NCI-H1092 (cell line): Measurements from ENCODE around the gene RAB18.
"Not testable (repeated sequence)": the region's sequence is repeated elsewhere in the genome, so short reads cannot be mapped to it uniquely, and the experiment has no call there.

ENCODE experiments used
- DNase-seq: peaks from one replicate; lab custom pipeline; 2025; lab: John Stamatoyannopoulos, UW

Gene RAB18

GRCh38 chr10:27504007-27504807 is at the start of gene RAB18:
Gene RAB18 (plus strand): TSS chr10:27504304. CDS start chr10:27504370, 66 bp downstream.
- peak; percentile 95 for DNase-seq

GRCh38 chr10:27454837-27455236 is 49.3 kb upstream of the RAB18 start:
- DNase-seq: no peak

GRCh38 chr10:27457261-27457945 is 46.7 kb upstream of the RAB18 start:
- DNase-seq: no peak

- DNase-seq: no peak
These were observed 46.1 kb upstream of the RAB18 start for GRCh38 chr10:27457966-27458365.

- no peak for DNase-seq
These were observed 42.8 kb upstream of the RAB18 start for GRCh38 chr10:27461312-27461711.

- no peak for DNase-seq
These were observed 40.1 kb upstream of the RAB18 start for GRCh38 chr10:27463961-27464360.

- DNase-seq: no peak
These were observed 39.1 kb upstream of the RAB18 start for GRCh38 chr10:27464993-27465392.

- DNase-seq: not testable (repeated sequence)
These were observed 38.5 kb upstream of the RAB18 start for GRCh38 chr10:27465596-27465995.

- no peak for DNase-seq
These were observed 33.2 kb upstream of the RAB18 start for GRCh38 chr10:27470885-27471284.

GRCh38 chr10:27474741-27475140 is 29.4 kb upstream of the RAB18 start:
- no peak for DNase-seq

GRCh38 chr10:27479016-27479415 is 25.1 kb upstream of the RAB18 start:
- DNase-seq: no peak

- DNase-seq: no peak
These were observed 22.6 kb upstream of the RAB18 start for GRCh38 chr10:27481486-27481885.

- DNase-seq: no peak
These were observed 20.8 kb upstream of the RAB18 start for GRCh38 chr10:27482984-27483956.

- no peak for DNase-seq
These were observed 18.7 kb upstream of the RAB18 start for GRCh38 chr10:27485368-27485767.

GRCh38 chr10:27485986-27486385 is 18.1 kb upstream of the RAB18 start:
- DNase-seq: no peak

GRCh38 chr10:27490807-27491206 is 13.3 kb upstream of the RAB18 start:
- no peak for DNase-seq

- DNase-seq: no peak
These were observed 9.8 kb upstream of the RAB18 start for GRCh38 chr10:27494116-27494805.

- DNase-seq: no peak
These were observed 8.0 kb upstream of the RAB18 start for GRCh38 chr10:27496137-27496536.

GRCh38 chr10:27500096-27500495 is 4.0 kb upstream of the RAB18 start:
- DNase-seq: no peak

GRCh38 chr10:27500886-27501285 is 3.2 kb upstream of the RAB18 start:
- no peak for DNase-seq

- DNase-seq: no peak
These were observed 552 bp upstream of the RAB18 start for GRCh38 chr10:27503498-27504006.
